ENCODE results near the gene CTNNA3. TPM values are rescaled to one million over a fixed set of nuclear protein-coding genes. Genes with fewer than 3 reads are reported as not detected.

Gene CTNNA3
- total RNA-seq, 1 experiment from 2014 or later: 0.20 TPM

- ChIA-PET CTCF (no interaction called here), POLR2A (no interaction called here)
- Histone ChIP-seq H3K27me3 (replicated peaks; ENCODE audit: control insufficient read depth, insufficient read depth, low read length) (no peaks in the 10 kb centered on the region), H3K4me1 (no peaks in the 10 kb centered on the region), H3K36me3 (ENCODE audit: control insufficient read depth, insufficient read depth, low read length) (no peaks in the 10 kb centered on the region), H3K9me3 (no peaks in the 10 kb centered on the region), H3K4me3 (ENCODE audit: low read depth, low read length) (no peak overlapping the region)
- Mint-ChIP-seq H3K36me3 (ENCODE audit: insufficient read depth, unreplicated experiment) (no peaks in the 10 kb centered on the region), H3K4me1 (ENCODE audit: low read depth, unreplicated experiment) (no peaks in the 10 kb centered on the region), H3K4me3 (ENCODE audit: unreplicated experiment) (no peak overlapping the region), H3K27me3 (ENCODE audit: insufficient read depth, unreplicated experiment) (peaks cover 5% of the 10 kb centered on the region), H3K9me3 (ENCODE audit: unreplicated experiment) (no peaks in the 10 kb centered on the region), H3K27ac (ENCODE audit: unreplicated experiment) (no peak overlapping the region)
- intact Hi-C loops (cut with micrococcal nuclease; ENCODE audit: unreplicated experiment): no loop called here
- peak in 1 of 2 experiments; percentile 25 for TF ChIP-seq CTCF (IDR thresholded peaks at IDR 0.05; ENCODE audit: insufficient read depth in 1 of 2, low read depth in 1 of 2, low read length in 1 of 2, severe bottlenecking in 1 of 2, unreplicated experiment in 1 of 2)
- BruUV-seq (replicated peaks): no TSS peak
- no peak for DNase-seq
Observed at GRCh38 chr10:66394342-66395063, 1301.5 kb downstream of the CTNNA3 start.

DNA sequence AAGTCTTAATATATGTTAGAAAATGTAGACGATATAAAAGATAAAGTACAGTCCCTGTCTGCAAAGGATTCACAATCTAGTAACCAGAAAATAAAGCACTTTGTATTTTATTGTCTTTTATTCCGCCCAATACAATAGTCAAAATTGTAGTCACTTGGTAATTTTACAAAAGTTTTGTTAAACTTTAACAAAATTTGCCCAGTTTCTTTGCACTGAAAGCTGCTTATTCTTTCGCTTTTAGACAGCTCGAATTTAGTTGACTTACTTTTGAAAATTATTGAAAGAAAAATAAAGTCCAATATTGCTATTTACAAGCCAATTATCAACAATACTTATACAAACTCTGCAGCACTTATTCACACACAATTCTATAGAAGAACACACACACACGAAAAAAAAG is 1305.1 kb downstream of the CTNNA3 start:
- Histone ChIP-seq H3K9me3 (no peaks in the 10 kb centered on the region), H3K36me3 (ENCODE audit: control insufficient read depth, insufficient read depth, low read length) (no peaks in the 10 kb centered on the region), H3K27me3 (replicated peaks; ENCODE audit: control insufficient read depth, insufficient read depth, low read length) (no peaks in the 10 kb centered on the region), H3K4me3 (ENCODE audit: low read depth, low read length) (no peak overlapping the region), H3K4me1 (no peaks in the 10 kb centered on the region)
- no peak for TF ChIP-seq CTCF (IDR thresholded peaks at IDR 0.05; ENCODE audit: insufficient read depth in 1 of 2, low read depth in 1 of 2, low read length in 1 of 2, severe bottlenecking in 1 of 2, unreplicated experiment in 1 of 2)
- ChIA-PET POLR2A (no interaction called here), CTCF (no interaction called here)
- H3K27me3 Mint-ChIP-seq (ENCODE audit: insufficient read depth, unreplicated experiment): peaks cover 5% of the 10 kb centered on the region
- no peaks in the 10 kb centered on the region for H3K36me3 Mint-ChIP-seq (ENCODE audit: insufficient read depth, unreplicated experiment)
- H3K9me3 Mint-ChIP-seq (ENCODE audit: unreplicated experiment): no peaks in the 10 kb centered on the region
- intact Hi-C loops (cut with micrococcal nuclease; ENCODE audit: unreplicated experiment): no loop called here
- no peak overlapping the region for H3K27ac Mint-ChIP-seq (ENCODE audit: unreplicated experiment)
- no peaks in the 10 kb centered on the region for H3K4me1 Mint-ChIP-seq (ENCODE audit: low read depth, unreplicated experiment)
- no peak for DNase-seq
- BruUV-seq (replicated peaks): no TSS peak
- no peak overlapping the region for H3K4me3 Mint-ChIP-seq (ENCODE audit: unreplicated experiment)

- no peak overlapping the region for H3K27ac Mint-ChIP-seq (ENCODE audit: unreplicated experiment)
- no peak for TF ChIP-seq CTCF (IDR thresholded peaks at IDR 0.05; ENCODE audit: insufficient read depth in 1 of 2, low read depth in 1 of 2, low read length in 1 of 2, severe bottlenecking in 1 of 2, unreplicated experiment in 1 of 2)
- ChIA-PET CTCF (no interaction called here), POLR2A (no interaction called here)
- Histone ChIP-seq H3K4me1 (0 out of 2 replicates have a peak, but pooled peaks cover 8% of the 10 kb centered on the region), H3K9me3 (peaks cover 4% of the 10 kb centered on the region; the same call in 1 of the 2 replicates), H3K4me3 (ENCODE audit: low read depth, low read length) (no peak overlapping the region), H3K27me3 (replicated peaks; ENCODE audit: control insufficient read depth, insufficient read depth, low read length) (no peaks in the 10 kb centered on the region), H3K36me3 (ENCODE audit: control insufficient read depth, insufficient read depth, low read length) (no peaks in the 10 kb centered on the region)
- no peaks in the 10 kb centered on the region for H3K36me3 Mint-ChIP-seq (ENCODE audit: insufficient read depth, unreplicated experiment)
- DNase-seq: no peak
- intact Hi-C loops (cut with micrococcal nuclease; ENCODE audit: unreplicated experiment): no loop called here
- no peak overlapping the region for H3K4me3 Mint-ChIP-seq (ENCODE audit: unreplicated experiment)
- H3K27me3 Mint-ChIP-seq (ENCODE audit: insufficient read depth, unreplicated experiment): no peaks in the 10 kb centered on the region
- no peaks in the 10 kb centered on the region for H3K4me1 Mint-ChIP-seq (ENCODE audit: low read depth, unreplicated experiment)
- peaks cover 28% of the 10 kb centered on the region for H3K9me3 Mint-ChIP-seq (ENCODE audit: unreplicated experiment)
- BruUV-seq (replicated peaks): no TSS peak
Observed at GRCh38 chr10:66381045-66381444, 1315.0 kb downstream of the CTNNA3 start.

Measured in Caco-2 (cell line).